ENCODE measurements around the gene SEMA3E.
"Not testable (repeated sequence)": the region's sequence is repeated elsewhere in the genome, so short reads cannot be mapped to it uniquely, and the experiment has no call there.

SEMA3E gene

GRCh38 chr7:83552556-83552955 is 96.4 kb downstream of the SEMA3E start:
- DNase-seq: not testable (repeated sequence)

DNA sequence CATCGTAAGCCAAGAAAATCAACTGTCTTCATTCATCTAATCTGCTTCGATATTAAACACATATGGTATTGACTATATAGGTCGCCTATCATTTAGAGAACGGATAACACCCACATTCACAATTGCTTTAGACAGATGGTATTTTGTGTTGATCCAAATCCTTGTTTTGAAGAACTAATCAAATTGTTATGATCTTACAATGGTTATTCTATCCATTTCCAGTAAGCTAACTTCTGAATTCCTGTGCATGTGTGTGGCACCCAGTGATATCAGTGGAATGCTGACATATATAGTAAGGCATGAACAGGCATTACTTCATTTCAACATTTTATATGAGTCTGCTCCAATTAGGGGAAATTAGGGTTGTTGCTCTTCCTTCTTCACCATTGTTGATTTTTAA is 98.8 kb downstream of the SEMA3E start:
- DNase-seq: no peak

GRCh38 chr7:83548250-83548649 is 100.7 kb downstream of the SEMA3E start:
- DNase-seq: no peak

- no peak for DNase-seq
These were observed 101.4 kb downstream of the SEMA3E start for GRCh38 chr7:83547526-83547925.

DNA sequence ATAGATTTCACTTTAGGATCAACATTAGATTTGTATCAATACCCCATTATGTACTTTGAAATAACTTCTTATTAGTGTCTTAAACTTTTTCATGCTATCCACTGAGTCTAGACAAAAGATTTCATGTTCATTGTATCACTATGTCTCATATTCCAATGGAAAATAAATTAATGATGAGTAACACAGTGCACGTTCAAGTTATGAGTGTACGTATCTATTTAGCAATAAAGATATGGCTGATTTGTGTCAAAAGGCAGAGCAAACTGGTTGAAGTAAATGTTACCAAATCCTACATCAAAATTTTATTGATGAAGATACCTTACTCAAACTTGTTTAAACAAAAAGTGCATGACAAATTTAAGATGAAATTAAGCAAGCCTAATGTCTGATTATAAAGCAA is 102.4 kb downstream of the SEMA3E start:
- no peak for DNase-seq

DNA sequence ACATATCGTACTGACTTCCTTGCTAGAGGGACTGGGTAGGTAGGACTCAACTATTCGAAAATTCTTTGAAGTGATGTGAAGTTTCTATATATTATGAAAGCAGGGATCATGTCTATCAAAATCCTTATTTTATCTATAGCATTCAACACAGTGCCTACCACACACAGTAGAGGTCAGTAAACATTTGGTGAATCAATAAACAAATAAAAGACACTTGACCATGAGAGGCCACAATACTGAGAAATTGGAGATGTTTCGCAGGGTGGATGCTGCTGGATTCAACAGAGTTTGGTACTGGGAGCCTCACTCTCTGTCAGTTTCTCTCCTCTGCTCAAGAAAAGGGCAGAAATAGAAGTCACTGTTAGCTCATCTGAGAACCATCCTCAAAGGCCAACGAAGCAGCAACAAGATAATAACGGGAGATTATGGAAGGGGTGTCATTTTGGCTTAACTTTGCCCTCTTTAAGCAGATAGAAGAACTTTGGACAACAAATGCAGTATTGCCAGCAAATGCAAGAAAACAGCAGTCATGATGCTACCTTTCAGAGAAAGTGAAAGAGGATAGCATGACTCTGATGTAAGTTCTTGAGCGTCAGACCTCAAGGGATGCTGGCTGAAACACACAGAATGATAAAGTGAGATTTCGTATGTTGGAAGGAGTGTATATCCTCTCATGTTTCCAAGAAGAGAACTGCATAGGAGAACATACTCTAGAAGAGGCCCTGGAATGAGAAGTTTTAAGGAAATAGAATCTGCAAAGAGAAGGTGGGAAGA is 107.6 kb downstream of the SEMA3E start:
- no peak for DNase-seq

- no peak for DNase-seq
These were observed 114.5 kb downstream of the SEMA3E start for GRCh38 chr7:83534488-83534887.

DNA sequence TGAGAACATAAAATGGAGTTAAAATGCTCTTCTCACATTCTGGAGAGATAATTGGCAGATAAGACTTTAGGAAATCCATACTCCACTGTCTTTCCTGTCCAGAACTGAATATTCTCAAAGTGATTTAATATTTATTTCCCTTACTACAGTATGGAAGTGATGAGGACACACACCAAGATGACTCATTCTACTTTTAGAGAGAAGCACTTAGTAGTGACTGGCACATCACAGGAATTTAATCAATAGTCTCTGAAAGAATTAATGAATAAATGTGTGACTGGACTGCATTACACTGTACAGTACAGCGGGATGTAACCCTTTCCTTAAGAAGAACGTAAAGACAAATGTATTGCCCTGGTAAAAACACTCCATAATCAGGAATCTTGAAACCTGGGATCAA is 116.7 kb downstream of the SEMA3E start:
- DNase-seq: no peak

DNA sequence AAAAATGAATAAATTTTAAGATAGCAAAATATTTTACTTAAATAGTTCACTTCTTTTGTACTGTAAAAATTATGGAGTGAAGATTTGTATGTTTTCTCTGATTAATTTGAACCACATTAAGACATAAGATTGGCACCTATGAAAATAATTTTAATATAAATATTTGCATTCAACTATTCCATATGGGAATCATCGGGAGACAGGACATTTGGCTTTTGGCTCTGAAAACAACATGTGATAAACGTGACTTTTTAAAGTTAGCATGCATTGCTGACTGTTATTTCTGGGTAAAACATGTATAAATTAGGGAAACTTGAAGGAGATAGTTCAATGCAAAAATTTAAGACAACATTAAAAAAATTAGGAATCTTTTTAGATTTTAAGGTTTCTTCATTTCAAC is 117.2 kb downstream of the SEMA3E start:
- no peak for DNase-seq

DNA sequence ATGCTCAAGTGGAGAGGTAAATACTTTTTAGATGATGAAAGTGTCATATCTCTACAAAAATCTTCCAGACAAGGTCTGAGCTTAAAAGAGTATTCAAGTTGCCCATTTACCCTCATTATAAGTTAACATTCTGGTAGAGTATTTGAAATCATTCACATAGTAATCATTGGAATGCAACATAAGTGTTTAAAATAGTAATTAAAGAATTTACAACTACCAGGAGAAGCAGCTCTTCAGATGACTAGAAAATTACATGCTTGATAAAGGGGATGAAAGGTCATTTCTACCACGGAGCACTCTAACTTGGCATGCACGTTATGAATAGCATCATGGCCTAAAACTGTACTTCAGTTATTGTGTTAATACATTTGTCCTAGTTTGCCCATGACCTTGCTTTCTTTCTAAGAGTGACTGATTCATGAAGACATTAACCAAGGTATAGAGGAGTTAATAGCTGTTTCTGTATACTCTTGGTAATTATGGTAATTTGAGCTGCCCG is 120.0 kb downstream of the SEMA3E start:
- DNase-seq: no peak

- no peak for DNase-seq
These were observed 124.5 kb downstream of the SEMA3E start for GRCh38 chr7:83524277-83525075.

GRCh38 chr7:83520726-83521125 is 128.2 kb downstream of the SEMA3E start:
- DNase-seq: no peak

DNA sequence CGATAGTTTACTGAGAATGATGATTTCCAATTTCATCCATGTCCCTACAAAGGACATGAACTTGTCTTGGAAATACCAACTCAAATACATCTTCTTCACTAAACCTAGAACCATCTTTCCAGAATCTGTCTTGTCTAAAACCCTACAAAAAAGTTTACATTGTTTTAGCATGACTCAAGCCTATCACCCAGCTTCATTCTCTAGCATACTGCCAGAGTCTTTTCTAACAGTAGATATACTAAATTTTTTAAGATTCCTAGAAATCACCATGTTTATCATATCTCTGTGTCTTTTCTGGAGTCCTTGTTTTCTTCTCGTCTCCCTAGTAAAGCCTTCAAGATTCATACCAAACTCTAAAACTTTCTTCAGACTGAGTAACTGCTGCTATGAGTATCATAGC is 129.7 kb downstream of the SEMA3E start:
- DNase-seq: no peak

DNA sequence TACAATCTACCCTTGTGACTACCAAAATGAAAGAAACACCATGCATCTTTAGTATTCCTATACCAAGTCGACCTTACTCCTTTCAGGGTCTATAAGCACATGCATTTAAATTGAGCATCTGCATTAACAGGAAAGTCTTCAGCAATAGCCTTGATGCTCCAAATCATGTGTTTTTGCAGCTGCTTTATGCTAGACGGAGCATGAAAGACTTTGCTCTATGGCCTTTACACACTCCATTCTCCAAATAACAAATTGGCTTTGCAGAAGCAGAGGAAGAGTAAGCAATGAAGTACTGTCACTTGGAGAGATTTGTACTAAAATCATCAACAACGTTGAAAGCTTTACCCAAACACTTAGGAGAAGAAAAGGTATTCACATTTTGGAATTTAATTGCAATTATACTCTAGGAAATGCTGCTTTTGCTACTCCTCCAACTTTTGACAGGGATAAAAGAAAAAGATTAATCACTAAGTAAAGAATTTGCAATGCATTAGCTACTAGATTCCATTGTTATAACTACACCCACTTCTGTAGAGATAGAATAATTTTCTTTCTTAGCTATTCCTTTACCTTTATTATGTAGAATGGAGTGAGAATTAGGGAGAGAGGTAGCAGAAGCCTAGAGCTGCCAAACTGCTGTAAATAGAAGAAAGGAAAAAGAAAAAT is 131.8 kb downstream of the SEMA3E start:
- no peak for DNase-seq

DNA sequence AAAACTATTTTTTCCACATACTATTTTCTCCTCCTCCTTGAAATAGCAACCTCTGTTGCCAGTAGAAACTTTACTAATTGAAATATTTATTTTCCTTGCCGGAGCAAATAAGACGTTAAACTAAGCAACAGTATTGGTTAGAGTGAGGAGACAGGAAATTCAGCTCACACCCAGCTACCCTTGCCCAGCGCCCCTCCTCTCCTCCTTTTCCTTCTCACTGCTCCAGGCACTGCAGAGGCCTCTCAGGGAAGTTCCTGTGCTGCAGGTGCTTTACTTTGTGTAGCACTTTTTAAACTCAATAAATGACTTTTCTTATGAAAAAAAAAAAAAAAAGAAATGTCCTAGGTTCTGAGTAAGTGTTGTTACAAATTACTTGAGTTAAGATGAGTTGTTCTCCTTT is 134.0 kb downstream of the SEMA3E start:
- no peak for DNase-seq

GRCh38 chr7:83509255-83510021 is 139.5 kb downstream of the SEMA3E start:
- DNase-seq: no peak

GRCh38 chr7:83504330-83504729 is 144.6 kb downstream of the SEMA3E start:
- DNase-seq: no peak

DNA sequence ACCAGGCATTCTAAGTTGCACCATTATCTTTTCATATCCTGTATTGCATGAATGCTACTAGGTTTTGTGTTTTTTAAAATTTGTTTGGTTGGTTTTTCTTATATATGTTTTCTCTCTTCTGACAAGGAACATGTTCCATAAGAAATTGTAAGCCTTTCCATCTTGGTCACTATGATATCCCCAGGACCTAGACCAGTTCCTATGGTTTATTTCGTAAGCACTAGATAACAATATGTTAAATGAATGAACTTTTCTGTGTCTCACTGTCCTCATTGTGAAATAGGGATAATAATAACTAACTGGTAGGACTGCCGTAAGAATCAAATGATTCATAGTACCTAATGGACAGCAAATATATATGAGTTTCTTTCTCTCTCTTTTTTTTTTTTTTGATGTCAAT is 146.3 kb downstream of the SEMA3E start:
- no peak for DNase-seq

GRCh38 chr7:83494683-83495082 is 154.3 kb downstream of the SEMA3E start:
- no peak for DNase-seq

DNA sequence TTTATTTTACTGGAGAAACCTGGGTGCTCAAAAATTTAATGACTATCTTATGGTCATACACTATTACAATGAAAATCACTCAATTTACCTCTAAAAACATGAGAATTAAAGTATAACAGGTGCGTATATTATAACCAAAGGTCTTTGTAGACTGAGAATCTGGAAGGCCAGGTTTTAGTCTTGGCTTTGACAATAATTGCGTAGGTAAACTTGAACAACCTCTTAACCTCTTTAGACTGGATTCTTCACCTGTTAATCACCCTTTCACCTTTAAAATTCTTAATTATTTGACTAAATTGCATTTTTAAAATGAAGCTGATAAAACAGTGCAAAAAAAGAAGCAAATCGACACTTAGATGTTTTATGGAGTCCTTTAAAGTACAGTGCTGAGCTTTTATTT is 156.1 kb downstream of the SEMA3E start:
- DNase-seq: no peak

- DNase-seq: no peak
These were observed 161.1 kb downstream of the SEMA3E start for GRCh38 chr7:83487801-83488200.

DNA sequence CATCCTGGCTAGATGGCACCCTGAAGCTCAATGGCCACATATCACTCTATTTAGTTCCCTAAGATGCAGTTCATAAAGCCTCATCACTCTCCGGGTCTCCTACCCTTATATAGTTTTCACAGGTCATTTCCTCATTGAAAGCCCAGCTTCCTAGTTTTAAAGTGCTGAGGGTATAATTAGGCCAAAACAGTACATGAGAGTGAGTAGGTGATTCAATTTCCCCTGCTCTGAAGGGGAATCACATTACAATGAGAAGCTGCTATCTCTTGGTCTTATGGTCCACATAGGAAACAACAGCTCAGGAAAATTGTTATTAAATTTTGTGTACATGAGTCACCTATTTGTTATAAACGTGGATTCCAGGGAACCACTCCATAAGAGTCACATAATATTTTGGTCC is 162.0 kb downstream of the SEMA3E start:
- DNase-seq: no peak

DNA sequence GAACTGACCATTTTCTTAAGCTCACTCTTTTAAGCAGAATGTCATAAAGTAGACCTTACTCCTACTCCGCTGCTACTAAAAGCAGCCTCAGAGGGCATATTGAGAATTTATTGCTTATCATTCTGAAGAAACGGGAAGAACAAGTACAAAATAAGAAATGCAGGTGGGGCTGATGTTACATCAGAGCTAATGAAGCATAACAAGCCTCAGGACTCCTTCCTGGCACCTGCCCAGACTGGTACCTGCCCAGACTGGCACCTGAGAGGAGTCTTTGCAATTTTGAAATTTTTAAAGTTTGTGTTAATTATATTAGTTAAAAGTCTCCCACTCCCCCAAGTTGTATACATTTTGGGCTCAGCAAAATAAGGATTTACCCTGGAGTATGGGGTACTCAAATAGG is 162.4 kb downstream of the SEMA3E start:
- DNase-seq: no peak
